SK-MEL-5 (cell line): ENCODE measurements around the gene TSGA10IP. TPM values are rescaled to one million over a fixed set of nuclear protein-coding genes. Genes with fewer than 3 reads are reported as not detected.
"Not testable (repeated sequence)": the region's sequence is repeated elsewhere in the genome, so short reads cannot be mapped to it uniquely, and the experiment has no call there.

Experiments
- DNase-seq: peaks from one replicate; pipeline ENCODE4 v3.0.0-alpha.2; 2016; ENCODE audit warnings: low read depth, low spot score
- in situ Hi-C: cut with HindIII; loops from 2 replicates; pipeline ENCODE4 v1.10.0; 2016; ENCODE audit warnings: low sequenced_read_pairs, high pct_unique_total_duplicates, low pct_unique_long_range_greater_than_20kb
- total RNA-seq: library from RNA; depleted of rRNA; stranded (reverse); fragments of >200 nt; shearing (Covaris generic); gene quantifications from 2 replicates; pipeline ENCODE4 v1.2.3, GENCODE V29; 2014

The TSGA10IP gene
- total RNA-seq, 1 experiment from 2014 or later, result not detected

DNA sequence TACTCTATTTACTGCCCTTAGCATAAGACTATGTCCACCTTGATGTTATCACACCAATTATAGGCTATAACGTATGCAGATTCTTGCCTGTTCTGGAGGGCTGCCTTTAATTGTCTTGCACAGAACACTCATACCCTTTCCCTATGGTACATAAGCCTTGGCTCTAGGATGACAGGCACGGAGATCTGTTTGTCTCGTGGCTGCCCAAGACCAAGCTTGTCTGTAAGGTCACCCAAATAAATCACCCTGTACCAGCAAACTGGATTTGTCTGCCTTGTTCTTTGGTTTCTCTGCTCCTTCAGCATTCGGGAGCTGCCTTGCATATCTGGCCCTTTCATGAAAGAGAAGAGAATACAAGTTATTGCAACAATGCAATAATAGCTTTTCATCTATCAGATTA is 7.5 kb upstream of the TSGA10IP start:
- no peak for DNase-seq
- in situ Hi-C loops, result no loop called here

DNA sequence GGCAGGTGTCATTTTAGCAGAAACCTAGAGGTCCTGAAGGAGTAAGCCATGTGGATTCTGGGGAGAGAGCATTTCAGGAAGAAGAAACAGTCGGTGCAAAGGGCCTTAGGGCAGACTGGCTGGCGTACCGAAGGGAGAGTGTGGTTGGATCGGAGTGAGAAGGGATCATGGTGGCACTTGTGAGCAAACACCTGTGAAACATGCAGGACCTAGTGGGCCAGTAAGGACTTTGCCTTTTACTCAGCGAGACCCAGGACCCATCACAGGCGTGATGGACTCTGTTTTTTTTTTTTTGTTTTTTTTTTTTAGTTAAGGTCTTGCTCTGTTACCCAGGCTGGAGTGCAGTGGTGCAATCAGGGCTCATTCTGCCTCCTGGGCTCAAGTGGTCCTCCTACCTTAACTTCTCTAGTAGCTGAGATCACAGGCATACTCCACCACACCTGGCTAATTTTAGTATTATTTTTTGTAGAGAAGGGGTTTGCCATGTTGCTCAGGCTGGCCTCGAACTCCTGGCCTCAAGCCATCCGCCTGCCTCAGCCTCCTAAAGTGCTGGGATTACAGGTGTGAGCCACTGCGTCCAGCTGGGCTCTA is 3.5 kb upstream of the TSGA10IP start:
- DNase-seq, result no peak
- in situ Hi-C loops, result no loop called here

DNA sequence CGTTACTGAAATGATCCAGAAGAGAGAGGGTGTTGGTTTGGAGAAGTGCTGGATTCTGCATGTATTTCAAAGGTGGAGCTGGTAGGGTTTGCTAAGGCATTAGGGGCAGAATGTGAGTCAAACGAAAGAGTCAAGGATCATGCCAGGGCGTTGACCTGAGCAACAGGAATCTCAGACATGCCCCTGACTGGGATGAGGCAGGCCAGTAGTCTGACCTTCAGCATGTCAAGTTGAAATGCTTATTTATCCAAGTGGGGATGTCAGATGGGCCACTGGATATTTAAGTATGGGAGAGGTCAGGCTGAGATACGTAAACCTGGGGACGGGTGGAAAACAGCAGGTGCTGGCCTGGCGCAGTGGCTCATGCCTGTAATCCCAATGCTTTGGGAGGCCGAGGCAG is 2.7 kb upstream of the TSGA10IP start:
- DNase-seq, result no peak
- in situ Hi-C loops, result no loop called here

DNA sequence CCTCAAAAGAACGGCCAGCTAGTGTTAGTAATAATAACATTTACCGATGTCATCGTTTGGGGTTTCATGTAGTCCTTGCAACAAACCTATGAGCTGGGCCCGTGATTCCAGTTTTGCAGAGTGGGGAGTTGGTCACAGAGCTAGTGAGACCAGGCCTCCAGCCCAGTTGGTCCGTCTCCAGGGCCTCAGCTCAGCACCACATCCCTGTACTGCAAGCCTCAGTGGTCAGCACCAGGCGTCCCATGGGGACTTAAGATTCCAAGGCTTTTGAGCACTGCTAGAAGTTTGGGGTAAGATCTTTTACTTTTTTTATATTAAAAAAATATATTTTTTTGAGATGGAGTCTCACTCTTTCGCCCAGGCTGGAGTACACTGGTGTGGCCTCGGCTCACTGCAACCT is 1.1 kb upstream of the TSGA10IP start:
- no peak for DNase-seq
- in situ Hi-C loops, result no loop called here

DNA sequence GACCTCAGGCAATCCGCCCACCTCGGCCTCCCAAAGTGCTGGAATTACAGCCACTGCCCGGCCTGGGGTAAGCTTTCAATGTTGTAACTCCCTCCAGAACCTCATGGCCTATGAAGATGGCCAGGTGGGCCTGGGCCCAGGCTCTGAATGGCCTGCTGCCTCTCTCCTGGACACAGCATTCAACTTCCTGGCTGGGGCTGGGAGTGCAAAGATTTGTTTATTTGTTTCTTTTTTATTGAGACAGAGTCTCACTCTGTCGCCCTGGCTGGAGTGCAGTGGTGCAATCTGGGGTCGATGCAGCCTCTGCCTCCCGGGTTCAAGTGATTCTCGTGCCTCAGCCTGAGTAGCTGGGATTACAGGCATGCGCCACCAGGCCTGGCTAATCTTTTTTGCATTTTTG is 513 bp upstream of the TSGA10IP start:
- in situ Hi-C loops, result no loop called here
- no peak for DNase-seq

DNA sequence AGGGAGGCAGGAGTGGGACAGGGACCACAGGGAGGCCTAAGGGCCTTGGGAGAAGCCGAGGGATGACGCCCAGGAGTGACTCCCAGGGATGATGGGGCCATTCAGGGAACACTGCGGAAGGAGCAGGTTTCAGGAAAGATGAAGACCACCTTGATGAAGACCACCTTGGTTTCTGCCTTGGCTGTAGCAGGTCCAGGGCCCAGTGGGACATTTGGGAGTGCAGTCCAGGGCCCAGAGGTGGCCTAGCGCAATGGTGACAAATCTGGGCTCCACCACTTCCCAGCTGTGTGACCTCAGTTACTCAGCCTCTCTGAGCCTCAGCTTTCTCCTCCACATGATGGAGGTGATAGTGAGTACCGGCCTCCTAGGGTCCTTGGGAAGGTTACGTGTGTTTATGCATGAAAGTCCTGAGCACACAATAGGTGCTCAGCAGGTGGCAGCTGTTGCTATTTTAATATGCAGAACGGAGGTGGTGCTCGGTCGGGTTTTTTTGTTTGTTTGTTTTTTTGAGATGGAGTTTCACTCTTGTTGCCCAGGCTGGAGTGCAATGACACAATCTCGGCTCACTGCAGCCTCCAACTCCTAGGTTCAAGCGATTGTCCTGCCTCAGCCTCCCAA is 770 bp downstream of the TSGA10IP start:
- DNase-seq, result no peak
- in situ Hi-C loops, result no loop called here

DNA sequence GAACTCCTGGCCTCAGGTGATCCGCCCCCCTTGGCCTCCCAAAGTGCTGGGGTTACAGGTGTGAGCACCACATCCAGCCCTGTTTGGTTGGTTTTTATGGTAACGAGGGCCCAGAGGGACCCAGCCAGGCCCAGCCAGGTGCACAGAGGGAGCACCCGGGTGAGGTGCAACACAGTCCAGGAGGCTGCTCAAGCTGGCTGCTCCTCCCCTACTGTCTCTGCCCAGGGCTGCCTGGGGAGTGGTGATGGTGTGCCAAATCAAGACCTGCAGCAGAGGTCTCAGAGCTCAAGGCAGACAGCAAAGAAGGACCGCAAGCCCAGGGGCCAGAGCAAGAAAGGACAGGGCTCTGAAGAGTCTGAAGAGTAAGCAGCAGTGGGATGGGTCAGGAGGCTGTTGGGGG is 1.4 kb downstream of the TSGA10IP start:
- in situ Hi-C loops, result no loop called here
- no peak for DNase-seq

DNA sequence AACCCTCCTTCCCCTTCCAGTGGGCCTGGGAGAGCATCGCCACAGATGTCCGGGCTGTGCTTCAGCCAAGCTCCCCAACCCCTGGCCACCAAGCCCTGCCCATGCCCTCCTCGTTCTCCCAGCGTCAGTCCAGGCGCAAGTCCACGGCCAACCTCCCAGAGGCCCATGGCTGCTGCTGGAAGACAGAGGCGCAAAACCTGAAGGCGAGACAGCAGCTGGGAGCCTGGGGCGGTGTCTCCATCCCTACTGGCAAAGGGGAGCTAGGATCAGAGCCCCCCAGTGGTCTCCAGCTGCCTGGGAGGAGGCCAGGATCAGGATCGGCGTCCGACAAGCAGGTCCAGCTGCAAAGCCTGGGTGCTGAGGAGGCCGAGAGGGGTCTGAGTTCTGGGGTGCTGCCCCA is 1.9 kb downstream of the TSGA10IP start:
- DNase-seq, result no peak
- in situ Hi-C loops, result no loop called here

DNA sequence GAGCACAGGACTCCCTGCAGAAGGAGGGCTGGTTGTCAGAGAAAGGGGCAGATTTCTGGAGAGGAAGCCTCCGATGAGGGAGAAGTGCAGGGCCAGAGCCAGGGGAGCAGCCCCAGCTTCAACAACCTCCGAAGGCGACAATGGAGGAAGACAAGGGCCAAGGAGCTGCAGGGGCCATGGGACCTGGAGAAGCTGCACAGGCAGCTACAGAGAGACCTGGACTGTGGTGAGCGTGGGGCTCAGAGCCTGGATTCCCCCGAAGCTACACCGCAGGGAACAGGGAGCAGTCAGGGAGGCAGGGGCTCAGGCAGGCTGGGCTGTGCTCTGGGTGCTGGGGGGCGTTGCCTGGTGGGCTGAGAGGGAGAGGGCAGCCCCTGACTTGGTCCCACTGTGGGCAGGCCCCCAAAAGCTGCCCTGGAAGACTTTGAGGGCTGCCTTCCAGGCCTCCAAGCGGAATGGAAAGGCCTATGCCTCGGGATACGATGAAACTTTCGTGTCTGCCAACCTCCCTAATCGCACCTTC is 2.4 kb downstream of the TSGA10IP start:
- in situ Hi-C loops, result no loop called here
- no peak for DNase-seq

DNA sequence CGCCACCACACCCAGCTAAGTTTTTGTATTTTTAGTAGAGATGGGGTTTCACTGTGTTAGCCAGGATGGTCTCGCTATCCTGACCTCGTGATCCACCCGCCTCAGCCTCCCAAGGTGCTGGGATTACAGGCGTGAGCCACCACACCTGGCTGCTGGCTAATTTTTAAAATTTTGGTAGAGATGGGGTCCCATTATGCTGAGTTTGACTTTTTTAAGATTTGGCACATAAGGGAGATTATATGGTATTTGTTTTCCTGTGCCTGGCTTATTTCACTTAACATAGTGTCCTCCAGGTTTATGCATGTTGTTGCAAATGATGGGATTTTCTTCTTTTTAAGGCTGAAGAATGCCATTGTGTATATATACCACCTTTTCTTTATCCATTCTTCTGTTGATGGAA is 5.4 kb downstream of the TSGA10IP start:
- in situ Hi-C loops, DNase-seq: not testable (repeated sequence)

DNA sequence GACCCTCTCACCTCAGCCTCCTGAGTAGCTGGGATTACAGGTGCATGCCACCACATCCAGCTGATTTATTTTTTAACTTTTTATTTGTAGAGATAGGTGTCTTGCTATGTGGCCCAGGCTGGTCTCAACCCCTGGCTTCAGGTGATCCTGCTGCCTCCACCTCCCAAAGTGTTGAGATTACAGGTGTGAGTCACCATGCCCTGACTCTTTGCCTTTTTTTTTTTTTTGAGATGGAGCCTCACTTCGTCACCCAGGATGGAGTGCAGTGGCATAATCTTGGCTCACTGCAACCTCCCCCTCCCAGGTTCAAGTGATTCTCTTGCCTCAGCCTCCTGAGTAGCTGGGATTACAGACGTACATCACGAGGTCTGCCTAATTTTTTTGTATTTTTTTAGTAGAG is 6.4 kb downstream of the TSGA10IP start:
- in situ Hi-C loops, DNase-seq: not testable (repeated sequence)

DNA sequence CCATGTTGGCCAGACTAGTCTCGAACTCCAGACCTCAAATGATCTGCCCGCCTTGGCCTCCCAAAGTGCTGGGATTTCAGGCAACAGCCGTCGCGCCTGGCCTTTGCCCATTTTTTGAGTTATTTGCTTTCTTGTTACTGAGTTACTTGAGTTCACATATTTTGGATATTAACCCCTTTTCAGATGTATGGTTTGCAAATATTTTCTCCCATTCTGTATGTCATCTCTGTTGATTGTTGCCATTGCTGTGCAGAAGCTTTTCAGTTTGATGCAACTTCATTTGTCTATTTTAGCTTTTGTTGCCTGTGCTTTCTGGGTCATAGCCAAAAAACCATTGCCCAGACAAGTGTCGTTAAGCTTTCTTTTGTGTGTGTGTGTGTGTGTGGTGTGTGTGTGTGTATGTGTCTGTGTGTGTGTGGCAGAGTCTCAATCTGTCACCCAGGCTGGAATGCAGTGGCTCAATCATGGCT is 6.8 kb downstream of the TSGA10IP start:
- no peak for DNase-seq
- in situ Hi-C loops, result no loop called here

DNA sequence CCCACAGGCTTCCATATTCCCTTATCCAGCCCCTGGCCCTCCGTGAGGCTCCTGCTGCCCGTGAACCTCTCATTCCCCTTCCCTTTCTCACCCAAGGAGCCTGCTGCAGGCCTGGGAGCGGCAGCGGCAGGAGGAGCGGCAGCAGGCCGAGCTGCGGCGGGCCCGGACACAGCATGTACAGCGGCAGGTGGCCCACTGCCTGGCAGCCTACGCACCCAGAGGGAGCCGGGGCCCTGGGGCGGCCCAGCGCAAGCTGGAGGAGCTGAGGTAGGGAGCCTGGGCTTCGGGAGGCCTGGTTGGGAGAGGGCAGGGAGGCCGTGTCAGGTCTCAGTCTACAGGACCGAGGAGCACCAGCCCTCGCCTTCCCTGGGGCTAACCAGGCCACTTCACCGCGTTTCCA is 8.2 kb downstream of the TSGA10IP start:
- no peak for DNase-seq
- in situ Hi-C loops, result no loop called here

DNA sequence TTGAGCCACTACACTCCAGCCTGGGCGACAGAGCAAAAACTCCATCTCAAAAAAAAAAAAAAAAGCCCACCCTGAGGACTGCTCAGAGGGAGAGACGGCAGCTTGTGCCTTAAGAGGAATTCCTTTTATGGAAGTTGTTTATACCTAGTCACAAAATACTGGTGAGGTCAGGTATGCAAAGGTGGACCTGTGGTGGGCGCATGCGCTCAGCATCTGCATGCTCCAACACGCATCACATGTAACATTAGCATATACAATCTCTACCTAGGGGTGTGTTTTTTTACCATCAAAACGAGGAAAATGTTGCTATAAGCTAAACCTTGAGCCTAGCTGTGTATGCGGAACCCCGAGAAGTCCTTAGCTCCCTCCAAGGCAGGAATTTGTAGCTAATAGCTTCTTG is 9.5 kb downstream of the TSGA10IP start:
- in situ Hi-C loops, result no loop called here
- no peak for DNase-seq

DNA sequence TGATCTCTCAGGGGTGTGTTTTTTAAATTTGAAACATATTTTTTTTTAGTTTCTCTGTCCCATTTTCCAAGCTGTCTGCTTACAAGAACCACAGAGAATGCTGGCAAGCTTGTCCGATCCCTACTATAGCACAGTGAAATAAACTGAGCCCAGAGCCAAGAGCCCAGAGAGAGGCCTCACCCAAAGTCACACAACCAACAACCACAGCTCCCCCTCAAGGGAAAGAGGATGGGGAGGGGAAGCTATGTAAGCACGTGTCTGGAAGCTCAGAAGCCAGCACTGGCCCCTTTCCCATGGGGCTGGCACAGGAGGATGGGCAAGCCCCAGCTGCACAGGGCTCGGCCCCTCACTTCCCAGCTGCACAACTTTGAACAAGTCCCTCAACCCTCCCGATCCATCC is 13.0 kb downstream of the TSGA10IP start:
- in situ Hi-C loops, result no loop called here
- no peak for DNase-seq

DNA sequence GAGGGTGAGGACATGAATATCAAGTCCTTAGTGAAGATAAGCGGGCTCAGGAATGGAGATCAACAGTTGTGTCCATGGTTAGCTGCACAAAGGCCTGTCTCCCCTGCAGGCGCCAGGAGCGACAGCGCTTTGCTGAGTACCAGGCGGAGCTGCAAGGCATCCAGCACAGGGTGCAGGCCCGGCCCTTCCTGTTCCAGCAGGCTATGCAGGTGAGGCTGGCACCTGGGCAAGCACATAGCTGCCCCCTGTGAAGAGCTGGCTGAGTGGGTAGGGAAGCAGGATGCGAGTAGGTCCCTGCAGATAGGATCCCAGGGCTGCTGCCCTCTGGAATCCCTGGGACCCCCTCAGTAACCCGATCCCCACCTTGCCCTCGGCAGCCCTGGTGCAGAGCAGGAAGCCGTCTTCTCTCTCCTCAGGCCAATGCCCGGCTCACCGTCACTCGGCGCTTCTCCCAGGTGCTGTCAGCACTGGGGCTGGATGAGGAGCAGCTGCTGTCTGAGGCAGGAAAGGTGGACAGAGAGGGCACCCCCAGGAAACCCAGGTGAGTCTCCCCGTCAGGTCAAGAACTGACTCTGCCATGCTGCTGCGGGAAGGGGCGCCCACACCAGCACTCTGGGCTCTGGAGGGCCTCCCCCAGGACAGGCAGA is 13.6 kb downstream of the TSGA10IP start:
- in situ Hi-C loops, result no loop called here
- no peak for DNase-seq

DNA sequence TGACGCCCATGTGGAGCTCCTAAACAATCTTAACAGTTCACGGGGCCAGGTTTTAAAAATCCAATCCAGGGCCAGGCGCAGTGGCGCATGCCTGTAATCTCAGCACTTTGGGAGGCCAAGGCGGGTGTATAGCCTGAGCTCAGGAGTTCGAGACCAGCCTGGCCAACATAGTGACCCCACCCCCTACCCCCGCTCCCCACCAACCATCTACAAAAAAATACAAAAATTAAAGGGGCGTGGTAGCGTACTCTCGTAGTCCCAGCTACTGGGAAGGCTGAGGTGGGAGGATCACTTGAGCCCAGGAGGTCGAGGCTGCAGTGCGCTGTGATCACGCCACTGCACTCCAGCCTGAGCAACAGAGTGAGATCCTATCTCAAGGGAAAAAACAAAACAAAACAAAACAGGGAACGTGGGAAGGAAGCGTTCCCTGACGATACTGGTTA is 15.6 kb downstream of the TSGA10IP start:
- DNase-seq, result peak; percentile 0
- in situ Hi-C loops, result no loop called here

DNA sequence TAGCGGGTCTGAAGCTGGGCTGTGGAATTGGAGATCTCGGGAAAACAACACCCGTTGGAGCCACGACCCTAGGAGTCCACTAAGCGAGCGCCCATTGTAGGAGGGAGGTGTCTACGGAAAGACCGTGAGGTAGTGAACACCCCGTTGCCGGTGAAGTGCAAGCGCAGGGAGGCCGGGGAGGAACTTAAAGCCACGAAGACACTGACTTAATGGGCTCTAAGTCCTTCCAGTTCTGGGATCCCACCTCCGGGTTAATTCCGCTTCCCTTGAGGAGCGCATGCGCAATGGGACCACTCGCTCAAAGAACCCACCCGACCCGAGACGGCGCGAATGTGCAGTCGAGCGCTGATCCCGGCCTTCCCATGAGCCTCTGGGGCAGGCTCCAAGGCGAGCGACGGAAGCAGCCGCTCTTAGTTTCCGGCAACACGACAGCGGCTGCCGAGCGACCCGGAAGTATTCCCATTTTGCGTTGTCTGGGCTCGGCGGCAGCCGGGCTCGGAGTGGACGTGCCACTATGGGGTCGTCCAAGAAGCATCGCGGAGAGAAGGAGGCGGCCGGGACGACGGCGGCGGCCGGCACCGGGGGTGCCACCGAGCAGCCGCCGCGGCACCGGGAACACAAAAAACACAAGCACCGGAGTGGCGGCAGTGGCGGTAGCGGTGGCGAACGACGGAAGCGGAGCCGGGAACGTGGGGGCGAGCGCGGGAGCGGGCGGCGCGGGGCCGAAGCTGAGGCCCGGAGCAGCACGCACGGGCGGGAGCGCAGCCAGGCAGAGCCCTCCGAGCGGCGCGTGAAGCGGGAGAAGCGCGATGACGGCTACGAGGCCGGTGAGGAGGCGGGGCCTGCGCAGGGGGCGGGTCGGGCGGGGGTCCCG is 16.2 kb downstream of the TSGA10IP start, which contains the start of gene SART1:
SART1 (plus strand) TSS at position 468 of the 874 bp plus-strand sequence; CDS start at position 515, 47 bp downstream.
- peak; percentile 95 for DNase-seq
- in situ Hi-C loops, result no loop called here
